ENCODE results near the gene KLK12.

DNA sequence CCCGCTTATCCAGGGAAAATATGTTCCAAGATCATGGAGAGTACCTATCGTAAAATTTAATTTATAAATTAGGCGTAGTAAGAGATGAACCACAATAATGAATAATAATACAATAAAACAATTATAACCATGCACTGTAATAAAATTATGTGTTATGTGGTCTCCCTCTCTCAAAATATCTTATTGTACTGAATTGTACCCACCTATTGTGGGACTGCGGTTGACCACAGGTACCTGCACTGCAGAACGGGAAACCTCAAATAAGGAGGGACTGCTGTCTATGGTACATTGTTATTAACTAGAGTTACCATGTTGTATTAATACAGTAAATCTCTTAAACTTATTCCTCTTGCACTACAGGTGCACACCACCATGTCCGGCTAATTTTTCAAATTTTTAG is 5.3 kb upstream of the KLK12 start:
- TF ChIP-seq EZH2 (IDR thresholded peaks at IDR 0.05; ENCODE audit: insufficient read depth, poor library complexity, severe bottlenecking) (no peak), EZH2phosphoT487 (IDR thresholded peaks at IDR 0.05; ENCODE audit: insufficient read depth, low read depth) (no peak)

Measured in GM23248 (cell line).